ENCODE data around the gene NUDT15.
"Not testable (repeated sequence)": the region's sequence is repeated elsewhere in the genome, so short reads cannot be mapped to it uniquely, and the experiment has no call there.

The NUDT15 gene

GRCh38 chr13:48000559-48001113 lies 36.9 kb upstream of the NUDT15 start:
- DNase-seq (no peak), ATAC-seq (ENCODE audit: insufficient read depth, low read depth) (peak; percentile 41)
- no peak for TF ChIP-seq EZH2 (IDR thresholded peaks at IDR 0.05; ENCODE audit: borderline replicate concordance, low read depth, low read length, severe bottlenecking)
- TF ChIP-seq CTCF (IDR thresholded peaks at IDR 0.05; ENCODE audit: borderline replicate concordance, extremely low read depth, low read length, poor library complexity, severe bottlenecking) = no peak
- Histone ChIP-seq H3K4me3 (ENCODE audit: low read depth in 1 of 2, low read length in 2 of 2) (peak overlapping the region; percentile 88 to 96), H3K36me3 (ENCODE audit: insufficient read depth, low read length) (peaks cover 24% of the 10 kb centered on the region), H2AFZ (ENCODE audit: low read depth, low read length) (peak overlapping the region; percentile 96), H3K9ac (ENCODE audit: low read depth, low read length) (peak overlapping the region; percentile 91), H3K4me1 (ENCODE audit: insufficient read depth, low read length) (peaks cover 29% of the 10 kb centered on the region), H3K9me3 (ENCODE audit: insufficient read depth, low read length, severe bottlenecking) (no peaks in the 10 kb centered on the region), H3K4me2 (ENCODE audit: insufficient read depth, low read length) (peak overlapping the region; percentile 81), H4K20me1 (ENCODE audit: insufficient read depth, low read length) (peaks cover 3% of the 10 kb centered on the region; the same call in 1 of the 2 replicates), H3K27ac (ENCODE audit: low read length) (peak overlapping the region; percentile 78), H3K27me3 (ENCODE audit: insufficient read depth, low read length, poor library complexity) (no peaks in the 10 kb centered on the region), H3K79me2 (ENCODE audit: insufficient read depth, low read length) (peaks cover 51% of the 10 kb centered on the region)

- Histone ChIP-seq H3K27ac (ENCODE audit: low read length) (peak within 1 kb of the TSS; percentile 78), H3K79me2 (ENCODE audit: insufficient read depth, low read length) (peaks cover 47% of the 10 kb centered on the region), H3K27me3 (ENCODE audit: insufficient read depth, low read length, poor library complexity) (no peaks in the 10 kb centered on the region), H3K9ac (ENCODE audit: low read depth, low read length) (peak within 1 kb of the TSS; percentile 91), H3K36me3 (ENCODE audit: insufficient read depth, low read length) (peaks cover 18% of the 10 kb centered on the region), H3K4me3 (ENCODE audit: low read depth in 1 of 2, low read length in 2 of 2) (peak within 1 kb of the TSS; percentile 88 to 96), H2AFZ (ENCODE audit: low read depth, low read length) (peak within 1 kb of the TSS; percentile 96), H3K4me1 (ENCODE audit: insufficient read depth, low read length) (peaks cover 29% of the 10 kb centered on the region), H4K20me1 (ENCODE audit: insufficient read depth, low read length) (peaks cover 3% of the 10 kb centered on the region; the same call in 1 of the 2 replicates), H3K9me3 (ENCODE audit: insufficient read depth, low read length, severe bottlenecking) (no peaks in the 10 kb centered on the region), H3K4me2 (ENCODE audit: insufficient read depth, low read length) (peak within 1 kb of the TSS; percentile 81)
- ATAC-seq (ENCODE audit: insufficient read depth, low read depth) (peak; percentile 100), DNase-seq (peak; percentile 93)
- TF ChIP-seq EZH2 (IDR thresholded peaks at IDR 0.05; ENCODE audit: borderline replicate concordance, low read depth, low read length, severe bottlenecking) = no peak
- peak; percentile 12 for TF ChIP-seq CTCF (IDR thresholded peaks at IDR 0.05; ENCODE audit: borderline replicate concordance, extremely low read depth, low read length, poor library complexity, severe bottlenecking)
Measured at GRCh38 chr13:48001114-48001881, 36.2 kb upstream of the NUDT15 start, which contains the start of gene SUCLA2. Gene SUCLA2, minus strand, starts transcription at chr13:48001273. Its CDS starts 4 bp downstream, at chr13:48001269.

GRCh38 chr13:48001999-48002398 lies 35.5 kb upstream of the NUDT15 start:
- H3K27ac ChIP-seq (ENCODE audit: low read length); H3K9me3 ChIP-seq (ENCODE audit: insufficient read depth, low read length, severe bottlenecking); H3K27me3 ChIP-seq (ENCODE audit: insufficient read depth, low read length, poor library complexity); H3K9ac ChIP-seq (ENCODE audit: low read depth, low read length); DNase-seq; ATAC-seq (ENCODE audit: insufficient read depth, low read depth); H4K20me1 ChIP-seq (ENCODE audit: insufficient read depth, low read length); H3K4me3 ChIP-seq (ENCODE audit: low read depth in 1 of 2, low read length in 2 of 2); H2AFZ ChIP-seq (ENCODE audit: low read depth, low read length): not testable (repeated sequence)
- Histone ChIP-seq H3K36me3 (ENCODE audit: insufficient read depth, low read length) (peaks cover 12% of the 10 kb centered on the region), H3K4me2 (ENCODE audit: insufficient read depth, low read length) (peak overlapping the region; percentile 81; the same call in 1 of the 2 replicates), H3K79me2 (ENCODE audit: insufficient read depth, low read length) (peaks cover 40% of the 10 kb centered on the region), H3K4me1 (ENCODE audit: insufficient read depth, low read length) (peaks cover 29% of the 10 kb centered on the region)

- no peak overlapping the region for H3K4me3 ChIP-seq (ENCODE audit: low read depth in 1 of 2, low read length in 2 of 2)
- H2AFZ ChIP-seq (ENCODE audit: low read depth, low read length) = no peak overlapping the region
- DNase-seq = no peak
- H3K9ac ChIP-seq (ENCODE audit: low read depth, low read length) = no peak overlapping the region
- H3K4me1 ChIP-seq (ENCODE audit: insufficient read depth, low read length) = peaks cover 22% of the 10 kb centered on the region
- TF ChIP-seq CTCF (IDR thresholded peaks at IDR 0.05; ENCODE audit: borderline replicate concordance, extremely low read depth, low read length, poor library complexity, severe bottlenecking) (no peak), EZH2 (IDR thresholded peaks at IDR 0.05; ENCODE audit: borderline replicate concordance, low read depth, low read length, severe bottlenecking) (no peak)
- no peaks in the 10 kb centered on the region for H3K9me3 ChIP-seq (ENCODE audit: insufficient read depth, low read length, severe bottlenecking)
- no peak for ATAC-seq (ENCODE audit: insufficient read depth, low read depth)
- no peak overlapping the region for H3K27ac ChIP-seq (ENCODE audit: low read length)
- H3K79me2 ChIP-seq (ENCODE audit: insufficient read depth, low read length) = peaks cover 18% of the 10 kb centered on the region
- H3K36me3 ChIP-seq (ENCODE audit: insufficient read depth, low read length) = peaks cover 4% of the 10 kb centered on the region; the same call in 1 of the 2 replicates
- no peak overlapping the region for H3K4me2 ChIP-seq (ENCODE audit: insufficient read depth, low read length)
- H3K27me3 ChIP-seq (ENCODE audit: insufficient read depth, low read length, poor library complexity) = no peaks in the 10 kb centered on the region
- peaks cover 3% of the 10 kb centered on the region; the same call in 1 of the 2 replicates for H4K20me1 ChIP-seq (ENCODE audit: insufficient read depth, low read length)
Measured at GRCh38 chr13:48004201-48004600, 33.3 kb upstream of the NUDT15 start.
